ENCODE measurements around the gene OBP2B. TPM values are rescaled to one million over a fixed set of nuclear protein-coding genes. Genes with fewer than 3 reads are reported as not detected.
"Not testable (repeated sequence)": the region's sequence is repeated elsewhere in the genome, so short reads cannot be mapped to it uniquely, and the experiment has no call there.

The OBP2B gene
- polyA plus RNA-seq, 4 donors = not detected

- DNase-seq, FAIRE-seq: not testable (repeated sequence)
These were observed 12.9 kb upstream of the OBP2B start for GRCh38 chr9:133221994-133222393.

GRCh38 chr9:133221177-133221809 lies 12.2 kb upstream of the OBP2B start:
- DNase-seq (no peak), FAIRE-seq (no peak)
- Histone ChIP-seq H3K27ac (ENCODE audit: low read depth in 1 of 3, low read length in 2 of 3) (no peak overlapping the region), H3K4me3 (ENCODE audit: low read depth in 1 of 3, low read length in 3 of 3) (no peak overlapping the region), H3K36me3 (ENCODE audit: control insufficient read depth in 3 of 3, insufficient read depth in 2 of 3, low read depth in 1 of 3, low read length in 3 of 3) (no peaks in the 10 kb centered on the region), H3K27me3 (ENCODE audit: control insufficient read depth in 3 of 3, insufficient read depth in 3 of 3, low read length in 3 of 3) (peaks cover 0 to 6% (median 2%) of the 10 kb centered on the region in 3 donors), H3K4me1 (ENCODE audit: control insufficient read depth in 3 of 3, insufficient read depth in 2 of 3, low read depth in 1 of 3, low read length in 2 of 3) (peaks cover 0 to 5% (median 0%) of the 10 kb centered on the region in 3 donors), H3K9me3 (ENCODE audit: control insufficient read depth in 2 of 2, insufficient read depth in 1 of 2, low read depth in 1 of 2, low read length in 1 of 2) (no peaks in the 10 kb centered on the region)
- 74 to 77% (median 75%) methylated on average over 12 of the region's 12 CpGs for WGBS, 3 donors

More at GRCh38 chr9:133221994-133222393, 12.9 kb upstream of the OBP2B start:
- WGBS, 3 donors = 81 to 86% (median 85%) methylated on average over 10 to 12 of the region's 12 CpGs
- H3K27ac ChIP-seq (ENCODE audit: low read depth in 1 of 3, low read length in 2 of 3); H3K4me3 ChIP-seq (ENCODE audit: low read depth in 1 of 3, low read length in 3 of 3); H3K4me1 ChIP-seq (ENCODE audit: control insufficient read depth in 3 of 3, insufficient read depth in 2 of 3, low read depth in 1 of 3, low read length in 2 of 3); H3K27me3 ChIP-seq (ENCODE audit: control insufficient read depth in 3 of 3, insufficient read depth in 3 of 3, low read length in 3 of 3); H3K36me3 ChIP-seq (ENCODE audit: control insufficient read depth in 3 of 3, insufficient read depth in 2 of 3, low read depth in 1 of 3, low read length in 3 of 3); H3K9me3 ChIP-seq (ENCODE audit: control insufficient read depth in 2 of 2, insufficient read depth in 1 of 2, low read depth in 1 of 2, low read length in 1 of 2): not testable (repeated sequence)

- not testable (repeated sequence) for DNase-seq; H3K9me3 ChIP-seq (ENCODE audit: control insufficient read depth in 2 of 2, insufficient read depth in 1 of 2, low read depth in 1 of 2, low read length in 1 of 2); H3K4me3 ChIP-seq (ENCODE audit: low read depth in 1 of 3, low read length in 3 of 3); H3K27me3 ChIP-seq (ENCODE audit: control insufficient read depth in 3 of 3, insufficient read depth in 3 of 3, low read length in 3 of 3); H3K36me3 ChIP-seq (ENCODE audit: control insufficient read depth in 3 of 3, insufficient read depth in 2 of 3, low read depth in 1 of 3, low read length in 3 of 3); H3K27ac ChIP-seq (ENCODE audit: low read depth in 1 of 3, low read length in 2 of 3); FAIRE-seq; H3K4me1 ChIP-seq (ENCODE audit: control insufficient read depth in 3 of 3, insufficient read depth in 2 of 3, low read depth in 1 of 3, low read length in 2 of 3)
- 76 to 85% (median 80%) methylated on average over 18 to 19 of the region's 19 CpGs for WGBS, 3 donors
These were observed 9.3 kb upstream of the OBP2B start for GRCh38 chr9:133218049-133218975.

- WGBS, 3 donors = 64 to 72% (median 66%) methylated on average over 12 of the region's 12 CpGs
- not testable (repeated sequence) for H3K4me1 ChIP-seq (ENCODE audit: control insufficient read depth in 3 of 3, insufficient read depth in 2 of 3, low read depth in 1 of 3, low read length in 2 of 3); DNase-seq; H3K4me3 ChIP-seq (ENCODE audit: low read depth in 1 of 3, low read length in 3 of 3); FAIRE-seq; H3K27ac ChIP-seq (ENCODE audit: low read depth in 1 of 3, low read length in 2 of 3); H3K27me3 ChIP-seq (ENCODE audit: control insufficient read depth in 3 of 3, insufficient read depth in 3 of 3, low read length in 3 of 3); H3K9me3 ChIP-seq (ENCODE audit: control insufficient read depth in 2 of 2, insufficient read depth in 1 of 2, low read depth in 1 of 2, low read length in 1 of 2); H3K36me3 ChIP-seq (ENCODE audit: control insufficient read depth in 3 of 3, insufficient read depth in 2 of 3, low read depth in 1 of 3, low read length in 3 of 3)
These were observed 8.4 kb upstream of the OBP2B start for GRCh38 chr9:133217333-133217988.

GRCh38 chr9:133214276-133214675 lies 5.2 kb upstream of the OBP2B start:
- H3K36me3 ChIP-seq (ENCODE audit: control insufficient read depth in 3 of 3, insufficient read depth in 2 of 3, low read depth in 1 of 3, low read length in 3 of 3); H3K9me3 ChIP-seq (ENCODE audit: control insufficient read depth in 2 of 2, insufficient read depth in 1 of 2, low read depth in 1 of 2, low read length in 1 of 2); H3K27me3 ChIP-seq (ENCODE audit: control insufficient read depth in 3 of 3, insufficient read depth in 3 of 3, low read length in 3 of 3); H3K27ac ChIP-seq (ENCODE audit: low read depth in 1 of 3, low read length in 2 of 3); FAIRE-seq; H3K4me1 ChIP-seq (ENCODE audit: control insufficient read depth in 3 of 3, insufficient read depth in 2 of 3, low read depth in 1 of 3, low read length in 2 of 3); H3K4me3 ChIP-seq (ENCODE audit: low read depth in 1 of 3, low read length in 3 of 3): not testable (repeated sequence)
- WGBS, 3 donors = 31 to 51% (median 35%) methylated on average over 4 of the region's 4 CpGs
- DNase-seq = peak in 1 of 2 donors; percentile 23

GRCh38 chr9:133210609-133211008 lies 1.6 kb upstream of the OBP2B start:
- Histone ChIP-seq H3K4me3 (ENCODE audit: low read depth in 1 of 3, low read length in 3 of 3) (no peak overlapping the region), H3K36me3 (ENCODE audit: control insufficient read depth in 3 of 3, insufficient read depth in 2 of 3, low read depth in 1 of 3, low read length in 3 of 3) (no peaks in the 10 kb centered on the region), H3K4me1 (ENCODE audit: control insufficient read depth in 3 of 3, insufficient read depth in 2 of 3, low read depth in 1 of 3, low read length in 2 of 3) (no peaks in the 10 kb centered on the region), H3K27me3 (ENCODE audit: control insufficient read depth in 3 of 3, insufficient read depth in 3 of 3, low read length in 3 of 3) (peaks cover 0 to 3% (median 2%) of the 10 kb centered on the region in 3 donors), H3K27ac (ENCODE audit: low read depth in 1 of 3, low read length in 2 of 3) (no peak overlapping the region), H3K9me3 (ENCODE audit: control insufficient read depth in 2 of 2, insufficient read depth in 1 of 2, low read depth in 1 of 2, low read length in 1 of 2) (no peaks in the 10 kb centered on the region)
- FAIRE-seq = no peak
- no peak for DNase-seq
- WGBS, 3 donors = 69 to 86% (median 76%) methylated on average over 7 of the region's 7 CpGs

- DNase-seq (no peak), FAIRE-seq (no peak)
- Histone ChIP-seq H3K9me3 (ENCODE audit: control insufficient read depth in 2 of 2, insufficient read depth in 1 of 2, low read depth in 1 of 2, low read length in 1 of 2) (no peaks in the 10 kb centered on the region), H3K4me1 (ENCODE audit: control insufficient read depth in 3 of 3, insufficient read depth in 2 of 3, low read depth in 1 of 3, low read length in 2 of 3) (no peaks in the 10 kb centered on the region), H3K27ac (ENCODE audit: low read depth in 1 of 3, low read length in 2 of 3) (no peak overlapping the region), H3K36me3 (ENCODE audit: control insufficient read depth in 3 of 3, insufficient read depth in 2 of 3, low read depth in 1 of 3, low read length in 3 of 3) (no peaks in the 10 kb centered on the region), H3K27me3 (ENCODE audit: control insufficient read depth in 3 of 3, insufficient read depth in 3 of 3, low read length in 3 of 3) (peaks cover 0 to 3% (median 0%) of the 10 kb centered on the region in 3 donors), H3K4me3 (ENCODE audit: low read depth in 1 of 3, low read length in 3 of 3) (no peak overlapping the region)
- WGBS, 3 donors = 8 to 51% (median 27%) methylated on average over 7 of the region's 7 CpGs
These were observed 1.1 kb upstream of the OBP2B start for GRCh38 chr9:133210202-133210532.

- DNase-seq, FAIRE-seq: not testable (repeated sequence)
- WGBS, 3 donors = 46 to 69% (median 60%) methylated on average over 22 to 29 of the region's 29 CpGs
These were observed 514 bp upstream of the OBP2B start for GRCh38 chr9:133209327-133210201.

More at GRCh38 chr9:133209327-133210201, 514 bp upstream of the OBP2B start:
- H3K27ac ChIP-seq (ENCODE audit: low read depth in 1 of 3, low read length in 2 of 3); H3K4me3 ChIP-seq (ENCODE audit: low read depth in 1 of 3, low read length in 3 of 3); H3K36me3 ChIP-seq (ENCODE audit: control insufficient read depth in 3 of 3, insufficient read depth in 2 of 3, low read depth in 1 of 3, low read length in 3 of 3); H3K9me3 ChIP-seq (ENCODE audit: control insufficient read depth in 2 of 2, insufficient read depth in 1 of 2, low read depth in 1 of 2, low read length in 1 of 2); H3K27me3 ChIP-seq (ENCODE audit: control insufficient read depth in 3 of 3, insufficient read depth in 3 of 3, low read length in 3 of 3); H3K4me1 ChIP-seq (ENCODE audit: control insufficient read depth in 3 of 3, insufficient read depth in 2 of 3, low read depth in 1 of 3, low read length in 2 of 3): not testable (repeated sequence)

Measured in small intestine (tissue), 7 donors.